Raji (cell line): ENCODE data around the gene TAC3.

Source experiments
- POLR2A ChIP-seq: IDR thresholded peaks from 2 replicates; pipeline ENCODE4 v1.6.1; 2011; ENCODE audit warnings: low read depth, low read length, control low read depth; ENCODE audit not compliant: insufficient read depth

TAC3 gene

GRCh38 chr12:57016348-57016747 is at the start of gene TAC3:
TSS of gene TAC3 (minus strand) at chr12:57016529. CDS start at chr12:57015797, 732 bp downstream.
- no peak for TF ChIP-seq POLR2A

GRCh38 chr12:57063991-57064685 is 47.8 kb upstream of the TAC3 start:
- no peak for TF ChIP-seq POLR2A

- no peak for TF ChIP-seq POLR2A
Observed at GRCh38 chr12:57058454-57058853, 42.1 kb upstream of the TAC3 start.

- no peak for TF ChIP-seq POLR2A
Observed at GRCh38 chr12:57057067-57057751, 40.9 kb upstream of the TAC3 start.

- TF ChIP-seq POLR2A, result no peak
Observed at GRCh38 chr12:57055824-57056223, 39.5 kb upstream of the TAC3 start.

GRCh38 chr12:57051011-57051410 is 34.7 kb upstream of the TAC3 start:
- TF ChIP-seq POLR2A, result no peak

GRCh38 chr12:57049890-57050289 is 33.6 kb upstream of the TAC3 start, which contains the start of gene MYO1A:
TSS of gene MYO1A (minus strand) at chr12:57050129. CDS start at chr12:57048323, 1,806 bp downstream.
- no peak for TF ChIP-seq POLR2A

- no peak for TF ChIP-seq POLR2A
Observed at GRCh38 chr12:57049119-57049446, 32.8 kb upstream of the TAC3 start.

- TF ChIP-seq POLR2A, result no peak
Observed at GRCh38 chr12:57048423-57049118, 32.2 kb upstream of the TAC3 start.

GRCh38 chr12:57047981-57048380 is 31.7 kb upstream of the TAC3 start:
- no peak for TF ChIP-seq POLR2A

- no peak for TF ChIP-seq POLR2A
Observed at GRCh38 chr12:57046947-57047890, 30.9 kb upstream of the TAC3 start.

GRCh38 chr12:57046086-57046791 is 29.9 kb upstream of the TAC3 start:
- no peak for TF ChIP-seq POLR2A

GRCh38 chr12:57044889-57045288 is 28.6 kb upstream of the TAC3 start:
- TF ChIP-seq POLR2A, result no peak

- TF ChIP-seq POLR2A, result no peak
Observed at GRCh38 chr12:57044468-57044867, 28.1 kb upstream of the TAC3 start.
